ENCODE data around the gene TNIP3.

DNA sequence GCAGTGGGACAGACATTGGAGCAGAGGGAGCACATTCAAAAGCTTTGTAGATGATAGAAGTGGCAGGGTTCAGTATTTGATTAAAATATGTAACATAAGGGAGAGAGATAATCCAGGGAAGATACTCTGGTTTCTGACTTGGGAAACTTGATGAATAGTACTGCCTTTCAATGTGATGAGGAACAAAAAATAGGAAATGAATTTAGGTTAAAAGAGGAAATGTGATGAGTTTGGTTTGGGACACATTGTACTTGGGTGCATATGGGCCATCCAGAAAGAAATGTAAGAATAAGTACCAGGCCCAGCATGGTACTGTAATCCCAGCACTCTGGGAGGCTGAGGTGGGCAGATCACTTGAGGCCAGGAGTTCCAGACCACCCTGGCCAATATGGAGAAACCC is 70.9 kb downstream of the TNIP3 start:
- TF ChIP-seq POLR2A (IDR thresholded peaks at IDR 0.05; ENCODE audit: low read depth, low read length) (no peak), POLR2AphosphoS5 (IDR thresholded peaks at IDR 0.05; ENCODE audit: low read depth, low read length) (no peak), TAF1 (IDR thresholded peaks at IDR 0.05; ENCODE audit: borderline replicate concordance, low read depth, low read length) (no peak)

Measured in GM12892 (cell line).